ENCODE results near the gene MED16.

GRCh38 chr19:890831-891230 lies 2.2 kb downstream of the MED16 start:
- no peak for TF ChIP-seq CTCF (IDR thresholded peaks at IDR 0.05; ENCODE audit: low read length)
- TF ChIP-seq EZH2 (IDR thresholded peaks at IDR 0.05; ENCODE audit: borderline replicate concordance, low read length) = no peak
